ENCODE results near the gene ARHGAP5. TPM values are rescaled to one million over a fixed set of nuclear protein-coding genes. Genes with fewer than 3 reads are reported as not detected.

ARHGAP5 gene
- total RNA-seq, 1 donor from 2014 or later, result 140 TPM

DNA sequence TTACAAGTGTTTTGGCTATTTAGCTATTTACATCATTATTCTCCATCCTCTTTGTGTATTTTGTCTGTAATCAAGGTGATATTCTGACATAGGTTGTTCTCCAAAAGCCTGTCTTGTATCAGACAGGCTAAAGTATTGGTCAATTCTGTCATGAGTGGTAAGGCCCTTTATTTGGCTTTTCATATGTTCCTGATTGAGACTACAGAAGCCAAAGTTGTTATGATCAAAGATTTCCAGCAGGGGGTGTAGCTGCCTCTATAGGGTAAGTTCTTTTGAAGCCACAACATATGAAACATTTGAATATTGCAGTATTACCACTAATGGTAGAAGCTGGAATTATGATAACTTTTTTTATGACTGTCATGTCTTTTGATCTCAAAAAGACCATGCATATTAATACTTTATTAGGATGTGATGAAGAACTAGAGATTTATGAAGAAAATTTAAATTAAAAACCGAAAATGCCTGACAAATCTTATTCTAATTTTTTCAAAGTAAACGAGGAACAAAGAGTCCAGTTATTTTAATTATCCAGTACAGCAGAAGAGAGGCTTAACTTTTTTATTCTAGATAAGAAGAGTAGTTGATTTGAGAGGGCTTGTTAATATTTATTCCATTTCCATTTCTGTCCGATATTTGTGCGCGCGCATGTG is 3.4 kb upstream of the ARHGAP5 start:
- FAIRE-seq (peak; percentile 81), DNase-seq (ENCODE audit: low read depth) (peak; percentile 53)
- H3K79me2 ChIP-seq (ENCODE audit: insufficient read depth, low read length), result peaks cover 14% of the 10 kb centered on the region
- no peak overlapping the region for H3K27ac ChIP-seq (ENCODE audit: low read depth, low read length)
- Mint-ChIP-seq H3K9me3 (ENCODE audit: unreplicated experiment) (no peaks in the 10 kb centered on the region), H3K36me3 (ENCODE audit: low read depth, unreplicated experiment) (no peaks in the 10 kb centered on the region), H3K4me3 (ENCODE audit: unreplicated experiment) (peak overlapping the region; percentile 60), H3K27me3 (ENCODE audit: low read depth, unreplicated experiment) (no peaks in the 10 kb centered on the region), H3K4me1 (ENCODE audit: low read depth, unreplicated experiment) (peaks cover 4% of the 10 kb centered on the region), H3K27ac (ENCODE audit: unreplicated experiment) (peak overlapping the region; percentile 58)
- H3K4me1 ChIP-seq (ENCODE audit: insufficient read depth, low read length), result peaks cover 4% of the 10 kb centered on the region
- no peak overlapping the region for H2AFZ ChIP-seq (ENCODE audit: low read depth, low read length)
- H3K4me3 ChIP-seq (ENCODE audit: insufficient read depth, low read depth, low read length), result no peak overlapping the region
- no peak overlapping the region for H3K4me2 ChIP-seq (ENCODE audit: low read length)
- no peaks in the 10 kb centered on the region for H3K36me3 ChIP-seq (ENCODE audit: insufficient read depth, low read length)
- H4K20me1 ChIP-seq (ENCODE audit: insufficient read depth, low read length), result peaks cover 9% of the 10 kb centered on the region
- H3K9ac ChIP-seq (ENCODE audit: low read length), result no peak overlapping the region
- TF ChIP-seq CTCF (IDR thresholded peaks at IDR 0.05; ENCODE audit: insufficient read depth, low read depth, low read length) (peak; percentile 72), EZH2 (IDR thresholded peaks at IDR 0.05; ENCODE audit: insufficient read depth, low read length) (no peak)
- no peaks in the 10 kb centered on the region for H3K9me3 ChIP-seq (ENCODE audit: insufficient read depth, low read depth, low read length)
- H3K27me3 ChIP-seq (ENCODE audit: insufficient read depth, low read length), result no peaks in the 10 kb centered on the region

DNA sequence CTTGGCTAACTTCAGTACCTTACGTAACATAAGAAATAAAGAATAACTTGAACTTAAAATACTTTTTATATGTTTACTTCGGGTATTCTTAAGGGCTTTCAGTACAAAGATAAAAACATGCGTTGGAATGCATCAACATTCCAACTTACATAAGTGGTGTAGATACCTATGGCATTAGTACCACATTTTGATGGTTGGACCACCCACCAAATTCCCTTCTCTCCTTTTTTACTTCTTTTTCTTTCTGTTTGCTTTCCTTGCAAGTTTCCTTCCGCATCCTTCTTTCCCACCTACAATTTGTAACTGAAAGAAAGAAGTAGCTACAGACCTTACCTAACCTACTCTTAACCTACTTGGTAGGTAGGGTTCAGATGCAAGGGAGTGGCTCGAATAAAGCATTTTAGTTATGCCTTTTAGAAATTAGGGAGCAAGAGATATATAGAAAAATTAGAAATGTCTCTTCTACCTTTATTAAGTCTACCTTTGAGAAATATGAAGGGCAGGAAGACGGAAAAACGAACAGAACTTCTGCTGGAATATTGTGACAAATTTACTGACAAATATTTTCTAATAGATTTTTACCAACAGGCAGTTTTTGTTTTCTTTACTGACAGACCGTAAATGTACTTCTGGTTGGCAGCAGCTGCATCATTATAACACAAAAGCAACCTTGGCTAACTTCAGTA is 2.1 kb upstream of the ARHGAP5 start:
- FAIRE-seq (no peak), DNase-seq (ENCODE audit: low read depth) (peak; percentile 30)
- H3K4me1 Mint-ChIP-seq (ENCODE audit: low read depth, unreplicated experiment), result peaks cover 4% of the 10 kb centered on the region
- peak overlapping the region; percentile 93 for H3K4me3 Mint-ChIP-seq (ENCODE audit: unreplicated experiment)
- Histone ChIP-seq H3K36me3 (ENCODE audit: insufficient read depth, low read length) (no peaks in the 10 kb centered on the region), H3K79me2 (ENCODE audit: insufficient read depth, low read length) (peaks cover 28% of the 10 kb centered on the region), H3K27me3 (ENCODE audit: insufficient read depth, low read length) (no peaks in the 10 kb centered on the region), H3K4me1 (ENCODE audit: insufficient read depth, low read length) (peaks cover 12% of the 10 kb centered on the region), H2AFZ (ENCODE audit: low read depth, low read length) (no peak overlapping the region), H4K20me1 (ENCODE audit: insufficient read depth, low read length) (peaks cover 21% of the 10 kb centered on the region), H3K4me3 (ENCODE audit: insufficient read depth, low read depth, low read length) (peak overlapping the region; percentile 82), H3K9ac (ENCODE audit: low read length) (no peak overlapping the region), H3K9me3 (ENCODE audit: insufficient read depth, low read depth, low read length) (no peaks in the 10 kb centered on the region), H3K27ac (ENCODE audit: low read depth, low read length) (no peak overlapping the region), H3K4me2 (ENCODE audit: low read length) (peak overlapping the region; percentile 87)
- H3K9me3 Mint-ChIP-seq (ENCODE audit: unreplicated experiment), result no peaks in the 10 kb centered on the region
- no peak overlapping the region for H3K27ac Mint-ChIP-seq (ENCODE audit: unreplicated experiment)
- no peaks in the 10 kb centered on the region for H3K27me3 Mint-ChIP-seq (ENCODE audit: low read depth, unreplicated experiment)
- no peaks in the 10 kb centered on the region for H3K36me3 Mint-ChIP-seq (ENCODE audit: low read depth, unreplicated experiment)
- TF ChIP-seq CTCF (IDR thresholded peaks at IDR 0.05; ENCODE audit: insufficient read depth, low read depth, low read length), result no peak
- no peak for TF ChIP-seq EZH2 (IDR thresholded peaks at IDR 0.05; ENCODE audit: insufficient read depth, low read length)
